Kidney epithelial cell (primary cell): ENCODE results near the gene KRTAP3-2. TPM values are rescaled to one million over a fixed set of nuclear protein-coding genes. Genes with fewer than 3 reads are reported as not detected.
"Not testable (repeated sequence)": the region's sequence is repeated elsewhere in the genome, so short reads cannot be mapped to it uniquely, and the experiment has no call there.

Experiments
- DNase-seq: peaks from one replicate; pipeline ENCODE4 v3.0.0-alpha.2; 2010; ENCODE audit warnings: low read depth
- H3K27me3 ChIP-seq: 2 replicates; pipeline ENCODE4 v1.6.0; 2011; ENCODE audit warnings: low read length; ENCODE audit not compliant: control insufficient read depth, insufficient read depth
- H3K36me3 ChIP-seq: 2 replicates; pipeline ENCODE4 v1.5.1; 2011; ENCODE audit warnings: low read length; ENCODE audit not compliant: control insufficient read depth, insufficient read depth
- H3K4me3 ChIP-seq: 2 replicates; pipeline ENCODE4 v1.5.1; 2011; ENCODE audit warnings: low read depth, mild to moderate bottlenecking, control low read depth, low read length
- total RNA-seq: library from RNA; depleted of rRNA; stranded (reverse); fragments of >200 nt; gene quantifications from 2 replicates; pipeline ENCODE4 v1.2.3, GENCODE V29; 2015
- TF ChIP-seq, protein P1 (sequence below): IDR thresholded peaks from 2 replicates; pipeline ENCODE4 v1.5.1; 2011; ENCODE audit warnings: mild to moderate bottlenecking, moderate library complexity, low read length, control low read depth, inconsistent platforms; ENCODE audit not compliant: insufficient read depth, poor library complexity, severe bottlenecking

The KRTAP3-2 gene
- not detected in 2 replicates for total RNA-seq

DNA sequence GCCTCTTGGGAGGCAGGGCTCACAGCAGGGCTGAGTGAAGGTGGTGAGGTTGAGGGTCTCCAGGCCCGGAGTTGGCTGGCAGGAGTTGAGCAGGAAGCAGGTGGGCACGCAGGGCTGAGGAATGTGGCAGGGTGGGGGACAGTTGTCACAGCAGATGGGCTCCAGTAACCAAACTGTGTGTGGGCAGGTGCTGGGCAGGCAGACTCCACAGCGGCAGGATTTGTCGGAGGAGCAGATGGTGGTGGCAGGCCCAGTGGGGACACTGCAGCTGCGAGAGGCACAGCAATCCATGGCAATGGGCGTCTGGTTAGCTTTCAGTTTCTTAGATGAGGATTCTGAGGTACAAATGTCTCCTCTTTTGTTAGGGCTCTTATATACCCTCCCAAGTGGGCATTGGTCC lies at the start of gene KRTAP3-2:
KRTAP3-2 (minus strand) TSS at position 344 of the 400 bp plus-strand sequence; CDS start at position 291, 53 bp downstream.
- not testable (repeated sequence) for H3K27me3 ChIP-seq, H3K4me3 ChIP-seq, H3K36me3 ChIP-seq, DNase-seq

DNA sequence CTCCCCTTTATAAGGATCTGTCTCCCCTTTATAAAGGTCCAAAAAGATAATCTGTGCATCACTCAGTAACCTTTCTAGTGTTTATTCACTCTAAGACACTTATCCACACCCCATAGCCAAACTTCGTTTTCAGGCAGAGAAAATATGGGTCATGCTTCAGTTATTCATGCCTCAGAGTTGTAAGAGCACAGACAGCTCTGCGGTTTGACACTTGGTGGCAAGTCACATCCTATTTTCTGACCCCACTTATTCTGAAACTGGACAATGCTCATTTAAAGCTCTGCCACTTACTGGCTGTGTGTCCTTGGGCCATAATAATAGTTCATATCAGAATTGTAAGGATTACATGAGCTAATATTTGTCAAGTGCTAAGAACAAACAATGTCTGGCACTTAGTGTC lies 49.4 kb upstream of the KRTAP3-2 start:
- DNase-seq = no peak
- H3K27me3 ChIP-seq = no peaks in the 10 kb centered on the region
- TF ChIP-seq, protein P1, sequence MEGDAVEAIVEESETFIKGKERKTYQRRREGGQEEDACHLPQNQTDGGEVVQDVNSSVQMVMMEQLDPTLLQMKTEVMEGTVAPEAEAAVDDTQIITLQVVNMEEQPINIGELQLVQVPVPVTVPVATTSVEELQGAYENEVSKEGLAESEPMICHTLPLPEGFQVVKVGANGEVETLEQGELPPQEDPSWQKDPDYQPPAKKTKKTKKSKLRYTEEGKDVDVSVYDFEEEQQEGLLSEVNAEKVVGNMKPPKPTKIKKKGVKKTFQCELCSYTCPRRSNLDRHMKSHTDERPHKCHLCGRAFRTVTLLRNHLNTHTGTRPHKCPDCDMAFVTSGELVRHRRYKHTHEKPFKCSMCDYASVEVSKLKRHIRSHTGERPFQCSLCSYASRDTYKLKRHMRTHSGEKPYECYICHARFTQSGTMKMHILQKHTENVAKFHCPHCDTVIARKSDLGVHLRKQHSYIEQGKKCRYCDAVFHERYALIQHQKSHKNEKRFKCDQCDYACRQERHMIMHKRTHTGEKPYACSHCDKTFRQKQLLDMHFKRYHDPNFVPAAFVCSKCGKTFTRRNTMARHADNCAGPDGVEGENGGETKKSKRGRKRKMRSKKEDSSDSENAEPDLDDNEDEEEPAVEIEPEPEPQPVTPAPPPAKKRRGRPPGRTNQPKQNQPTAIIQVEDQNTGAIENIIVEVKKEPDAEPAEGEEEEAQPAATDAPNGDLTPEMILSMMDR = no peak
- H3K36me3 ChIP-seq = no peaks in the 10 kb centered on the region
- H3K4me3 ChIP-seq = no peak overlapping the region

DNA sequence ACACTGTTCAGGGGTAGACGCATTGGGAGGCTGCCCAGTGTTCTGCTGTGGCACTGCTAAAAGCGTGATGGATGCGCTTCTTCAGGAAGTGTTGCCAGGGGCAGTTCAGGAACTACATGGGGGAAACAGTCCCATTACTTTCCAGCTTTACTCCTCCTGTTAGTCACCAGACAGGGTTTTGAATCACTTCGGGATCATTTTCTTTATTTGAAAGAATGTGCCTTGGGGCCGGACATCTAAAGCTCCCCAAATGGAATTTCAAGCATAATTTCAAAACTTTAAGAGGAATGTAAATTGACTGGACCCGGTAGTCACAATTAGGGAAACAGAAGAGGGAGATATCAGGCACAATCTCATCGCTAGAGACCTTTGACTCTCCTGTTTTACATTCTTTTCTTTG lies 48.7 kb upstream of the KRTAP3-2 start:
- TF ChIP-seq, protein P1 = no peak
- Histone ChIP-seq H3K27me3 (no peaks in the 10 kb centered on the region), H3K36me3 (no peaks in the 10 kb centered on the region), H3K4me3 (no peak overlapping the region)
- no peak for DNase-seq

DNA sequence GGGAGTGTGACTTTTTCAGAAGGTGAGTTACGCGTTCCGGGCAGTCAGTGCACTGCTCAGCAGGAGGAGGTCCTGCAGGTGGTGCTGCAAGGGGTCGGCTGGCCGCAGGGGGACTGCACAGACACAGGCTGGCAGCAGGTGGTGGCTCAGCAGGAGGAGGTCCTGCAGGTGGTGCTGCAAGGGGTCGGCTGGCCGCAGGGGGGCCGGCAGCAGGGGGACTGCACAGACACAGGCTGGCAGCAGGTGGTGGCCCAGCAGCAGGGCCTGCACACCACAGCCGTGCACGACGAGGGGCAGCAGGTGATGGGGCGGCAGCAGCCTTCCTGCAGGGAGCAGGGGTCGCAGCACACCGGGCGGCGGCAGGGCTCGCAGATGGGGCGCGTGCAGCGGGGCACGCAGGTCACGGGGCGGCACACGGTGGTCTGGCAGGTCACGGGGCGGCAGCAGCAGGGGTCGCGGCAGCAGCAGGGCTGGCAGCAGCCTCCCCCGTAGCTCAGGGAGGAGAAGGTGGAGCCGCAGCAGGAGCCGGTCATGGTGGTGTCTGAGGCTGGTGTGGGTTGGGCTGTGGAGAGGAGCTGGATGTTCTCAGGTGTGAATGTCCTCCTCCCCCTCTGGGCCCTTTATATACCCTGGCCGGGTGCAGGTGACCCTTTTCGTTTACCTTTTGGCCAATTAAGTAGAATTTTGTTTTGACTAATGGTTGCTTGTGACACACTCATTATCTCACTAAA lies 47.2 kb upstream of the KRTAP3-2 start, which contains the start of gene KRTAP2-1:
KRTAP2-1 (minus strand) TSS at position 582 of the 731 bp plus-strand sequence; CDS start at position 533, 49 bp downstream.
- DNase-seq, H3K4me3 ChIP-seq, H3K27me3 ChIP-seq, H3K36me3 ChIP-seq: not testable (repeated sequence)

DNA sequence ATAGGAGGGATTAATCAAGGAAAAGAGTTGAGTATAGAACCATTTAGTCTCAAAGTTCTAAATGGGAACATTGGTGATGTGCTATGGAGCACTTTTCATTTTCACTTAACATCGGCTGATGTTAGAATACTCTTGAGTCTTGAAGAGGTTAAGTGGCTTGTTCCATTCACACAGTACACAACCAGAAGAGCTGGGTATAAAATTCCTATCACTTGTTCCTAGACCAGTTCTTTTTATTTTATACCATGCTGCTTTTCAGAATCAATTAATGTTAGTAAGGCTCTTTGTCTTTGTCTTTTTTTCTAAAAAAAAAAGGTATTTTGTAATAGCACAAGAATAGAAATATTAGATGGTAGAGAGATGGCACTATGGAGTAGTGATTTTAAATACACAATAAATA lies 43.2 kb upstream of the KRTAP3-2 start:
- DNase-seq = no peak
- Histone ChIP-seq H3K4me3 (no peak overlapping the region), H3K27me3 (no peaks in the 10 kb centered on the region), H3K36me3 (no peaks in the 10 kb centered on the region)
- TF ChIP-seq, protein P1 = no peak

DNA sequence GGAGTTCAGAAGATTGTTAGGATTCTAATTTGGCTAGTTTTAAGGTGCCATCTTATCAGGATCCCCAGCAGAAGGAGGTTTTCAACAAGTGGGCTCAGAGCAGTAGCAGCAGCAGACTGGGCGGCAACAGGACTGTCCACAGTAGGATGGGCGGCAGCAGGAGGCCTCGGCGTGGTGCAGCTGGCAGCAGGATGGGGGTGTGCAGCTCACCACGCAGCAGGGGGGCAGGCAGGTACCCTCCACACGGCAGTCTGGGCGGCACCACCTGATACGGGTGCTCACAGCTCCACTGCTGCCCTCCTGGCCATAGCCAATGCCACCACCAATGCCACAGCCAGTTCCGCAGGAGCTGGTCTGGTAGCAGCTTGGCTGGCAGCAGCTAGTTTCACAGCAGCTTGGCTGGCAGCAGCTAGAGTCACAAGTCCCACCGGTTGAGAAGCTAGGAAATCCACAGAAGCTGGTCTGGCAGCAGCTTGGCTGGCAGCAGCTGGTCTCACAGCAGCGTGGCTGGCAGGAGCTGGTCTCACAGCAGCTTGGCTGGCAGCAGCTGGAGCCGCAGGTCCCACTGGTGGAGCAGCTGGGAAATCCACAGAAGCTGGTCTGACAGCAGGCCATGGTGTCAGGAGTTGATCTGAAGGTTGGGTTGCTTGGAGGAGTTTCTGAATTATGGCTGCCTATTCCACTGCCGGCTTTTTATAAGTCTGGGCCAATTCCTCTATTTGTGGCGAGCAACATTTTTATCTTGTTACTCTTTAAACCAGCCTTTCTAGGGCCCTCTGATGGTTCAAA lies 41.3 kb upstream of the KRTAP3-2 start, which contains the start of gene KRTAP1-1:
KRTAP1-1 (minus strand) TSS at position 668 of the 789 bp plus-strand sequence; CDS start at position 615, 53 bp downstream.
- not testable (repeated sequence) for DNase-seq, H3K4me3 ChIP-seq, H3K27me3 ChIP-seq, H3K36me3 ChIP-seq

DNA sequence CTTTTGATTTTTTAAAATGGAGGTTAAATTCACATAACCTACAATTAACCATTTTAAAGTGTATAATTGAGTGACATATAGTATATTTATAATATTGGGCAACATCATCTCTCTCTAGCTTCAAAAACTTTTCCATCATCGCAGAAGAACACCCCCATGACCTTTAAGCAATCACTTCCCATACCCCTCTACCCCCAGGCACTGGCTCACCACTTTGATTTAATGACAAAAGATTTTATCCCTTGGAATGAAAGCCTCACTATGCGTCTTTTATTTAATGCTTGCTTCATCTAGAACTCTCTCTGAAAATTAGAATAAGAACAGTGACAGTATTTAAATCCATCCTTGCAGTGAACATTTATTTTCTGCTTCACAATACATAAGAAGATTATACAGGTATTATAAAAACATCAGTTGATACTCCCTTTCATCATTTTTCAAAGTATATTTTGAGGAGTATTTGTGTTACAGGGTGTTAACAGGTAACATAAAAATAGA lies 38.2 kb upstream of the KRTAP3-2 start:
- DNase-seq = no peak
- H3K27me3 ChIP-seq = no peaks in the 10 kb centered on the region

DNA sequence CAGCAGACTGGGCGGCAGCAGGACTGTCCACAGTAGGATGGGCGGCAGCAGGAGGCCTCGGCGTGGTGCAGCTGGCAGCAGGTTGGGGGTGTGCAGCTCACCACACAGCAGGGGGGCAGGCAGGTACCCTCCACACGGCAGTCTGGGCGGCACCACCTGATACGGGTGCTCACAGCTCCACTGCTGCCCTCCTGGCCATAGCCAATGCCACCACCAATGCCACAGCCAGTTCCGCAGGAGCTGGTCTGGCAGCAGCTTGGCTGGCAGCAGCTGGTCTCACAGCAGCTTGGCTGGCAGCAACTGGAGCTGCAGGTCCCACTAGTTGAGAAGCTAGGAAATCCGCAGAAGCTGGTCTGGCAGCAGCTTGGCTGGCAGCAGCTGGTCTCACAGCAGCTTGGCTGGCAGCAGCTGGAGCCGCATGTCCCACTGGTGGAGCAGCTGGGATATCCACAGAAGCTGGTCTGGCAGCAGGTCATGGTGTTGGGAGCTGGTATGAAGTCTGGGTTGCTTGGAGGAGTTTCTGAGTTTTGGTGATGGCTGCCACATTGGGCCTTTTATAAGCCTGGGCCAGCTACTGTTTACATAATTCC lies 34.7 kb upstream of the KRTAP3-2 start, which contains the start of gene KRTAP1-3:
KRTAP1-3 (minus strand) TSS at position 529 of the 590 bp plus-strand sequence; CDS start at position 476, 53 bp downstream.
- DNase-seq, H3K4me3 ChIP-seq, H3K27me3 ChIP-seq, H3K36me3 ChIP-seq: not testable (repeated sequence)

More for the DNA sequence above, 38.2 kb upstream of the KRTAP3-2 start:
- no peak overlapping the region for H3K4me3 ChIP-seq
- no peaks in the 10 kb centered on the region for H3K36me3 ChIP-seq
- TF ChIP-seq, protein P1 = no peak
